RWPE2 (cell line): ENCODE results near the gene DNAH14.
"Not testable (repeated sequence)": the region's sequence is repeated elsewhere in the genome, so short reads cannot be mapped to it uniquely, and the experiment has no call there.

ENCODE experiments used
- ATAC-seq: fragments of 200-7000 bp; cut with Tn5 transposase; 3 replicates; pipeline ENCODE4 v1.9.1; 2021; ENCODE audit warnings: low read depth
- DNase-seq: peaks from one replicate; pipeline ENCODE4 v3.0.0-alpha.2; 2020; ENCODE audit warnings: low spot score
- H3K27ac ChIP-seq: fragments of 450-650 bp; 2 replicates; pipeline ENCODE4 v1.5.1; 2017; ENCODE audit warnings: mild to moderate bottlenecking; ENCODE audit not compliant: poor library complexity, severe bottlenecking
- H3K27me3 ChIP-seq: fragments of 250-450 bp; sonication (Bioruptor Pico); 2 replicates; pipeline ENCODE4 v1.5.1; 2021; ENCODE audit warnings: mild to moderate bottlenecking, moderate library complexity; ENCODE audit not compliant: insufficient read depth, poor library complexity, severe bottlenecking
- H3K36me3 ChIP-seq: fragments of 250-450 bp; sonication (Bioruptor Pico); 2 replicates; pipeline ENCODE4 v1.5.1; 2020; ENCODE audit warnings: low read depth, mild to moderate bottlenecking, moderate library complexity
- H3K4me1 ChIP-seq: fragments of 250-450 bp; sonication (Bioruptor Pico); 2 replicates; pipeline ENCODE4 v1.5.1; 2021; ENCODE audit warnings: mild to moderate bottlenecking, moderate library complexity; ENCODE audit not compliant: insufficient read depth, poor library complexity, severe bottlenecking
- H3K4me3 ChIP-seq: fragments of 250-450 bp; sonication (Bioruptor Pico); 2 replicates; pipeline ENCODE4 v1.5.1; 2021; ENCODE audit warnings: mild to moderate bottlenecking, moderate library complexity; ENCODE audit not compliant: severe bottlenecking
- H3K9me3 ChIP-seq: fragments of 250-450 bp; sonication (Bioruptor Pico); 2 replicates; pipeline ENCODE4 v1.5.1; 2021; ENCODE audit warnings: mild to moderate bottlenecking, moderate library complexity; ENCODE audit not compliant: severe bottlenecking
- TF ChIP-seq, protein P1 (sequence below): fragments of 450-650 bp; IDR thresholded peaks from one replicate; pipeline ENCODE4 v1.5.1; 2017; ENCODE audit warnings: mild to moderate bottlenecking, moderate library complexity; ENCODE audit not compliant: poor library complexity, severe bottlenecking

Gene DNAH14

GRCh38 chr1:225224287-225224686 lies 294.8 kb downstream of the DNAH14 start:
- no peak overlapping the region for H3K4me3 ChIP-seq
- no peaks in the 10 kb centered on the region for H3K4me1 ChIP-seq
- no peak for DNase-seq
- no peaks in the 10 kb centered on the region for H3K9me3 ChIP-seq
- H3K36me3 ChIP-seq, result no peaks in the 10 kb centered on the region
- ATAC-seq, result no peak
- TF ChIP-seq, protein P1, sequence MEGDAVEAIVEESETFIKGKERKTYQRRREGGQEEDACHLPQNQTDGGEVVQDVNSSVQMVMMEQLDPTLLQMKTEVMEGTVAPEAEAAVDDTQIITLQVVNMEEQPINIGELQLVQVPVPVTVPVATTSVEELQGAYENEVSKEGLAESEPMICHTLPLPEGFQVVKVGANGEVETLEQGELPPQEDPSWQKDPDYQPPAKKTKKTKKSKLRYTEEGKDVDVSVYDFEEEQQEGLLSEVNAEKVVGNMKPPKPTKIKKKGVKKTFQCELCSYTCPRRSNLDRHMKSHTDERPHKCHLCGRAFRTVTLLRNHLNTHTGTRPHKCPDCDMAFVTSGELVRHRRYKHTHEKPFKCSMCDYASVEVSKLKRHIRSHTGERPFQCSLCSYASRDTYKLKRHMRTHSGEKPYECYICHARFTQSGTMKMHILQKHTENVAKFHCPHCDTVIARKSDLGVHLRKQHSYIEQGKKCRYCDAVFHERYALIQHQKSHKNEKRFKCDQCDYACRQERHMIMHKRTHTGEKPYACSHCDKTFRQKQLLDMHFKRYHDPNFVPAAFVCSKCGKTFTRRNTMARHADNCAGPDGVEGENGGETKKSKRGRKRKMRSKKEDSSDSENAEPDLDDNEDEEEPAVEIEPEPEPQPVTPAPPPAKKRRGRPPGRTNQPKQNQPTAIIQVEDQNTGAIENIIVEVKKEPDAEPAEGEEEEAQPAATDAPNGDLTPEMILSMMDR, result no peak
- H3K27me3 ChIP-seq, result no peaks in the 10 kb centered on the region
- H3K27ac ChIP-seq, result no peak overlapping the region

- Histone ChIP-seq H3K4me3 (no peak overlapping the region), H3K36me3 (no peaks in the 10 kb centered on the region), H3K9me3 (no peaks in the 10 kb centered on the region), H3K27ac (no peak overlapping the region), H3K27me3 (no peaks in the 10 kb centered on the region), H3K4me1 (no peaks in the 10 kb centered on the region)
- ATAC-seq, result no peak
- no peak for DNase-seq
- TF ChIP-seq, protein P1, result no peak
Measured at GRCh38 chr1:225225681-225226080, 296.2 kb downstream of the DNAH14 start.

- H3K9me3 ChIP-seq, result no peaks in the 10 kb centered on the region
- TF ChIP-seq, protein P1, result no peak
- no peaks in the 10 kb centered on the region for H3K36me3 ChIP-seq
- no peaks in the 10 kb centered on the region for H3K4me1 ChIP-seq
- H3K27me3 ChIP-seq, result no peaks in the 10 kb centered on the region
- no peak overlapping the region for H3K4me3 ChIP-seq
- ATAC-seq (no peak), DNase-seq (no peak)
- no peak overlapping the region for H3K27ac ChIP-seq
Measured at GRCh38 chr1:225228871-225229303, 299.4 kb downstream of the DNAH14 start.

DNA sequence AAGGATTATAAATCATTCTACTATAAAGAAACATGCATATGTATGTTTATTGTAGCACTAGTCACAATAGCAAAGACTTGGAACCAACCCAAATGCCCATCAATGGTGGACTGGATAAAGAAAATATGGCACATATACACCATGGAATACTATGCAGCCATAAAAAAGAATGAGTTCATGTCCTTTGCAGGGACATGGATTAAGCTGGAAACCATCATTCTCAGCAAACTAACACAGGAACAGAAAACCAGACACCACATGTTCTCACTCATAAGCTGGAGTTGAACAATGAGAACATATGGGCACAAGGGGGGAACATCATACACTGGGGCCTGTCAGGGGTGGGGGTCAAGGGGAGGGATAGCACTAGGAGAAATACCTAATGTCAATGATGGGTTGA lies 300.0 kb downstream of the DNAH14 start:
- H3K27me3 ChIP-seq, H3K4me3 ChIP-seq, H3K27ac ChIP-seq, H3K9me3 ChIP-seq, H3K36me3 ChIP-seq, H3K4me1 ChIP-seq, ATAC-seq, DNase-seq: not testable (repeated sequence)

GRCh38 chr1:225230483-225230882 lies 301.0 kb downstream of the DNAH14 start:
- Histone ChIP-seq H3K36me3 (no peaks in the 10 kb centered on the region), H3K27me3 (no peaks in the 10 kb centered on the region), H3K4me1 (no peaks in the 10 kb centered on the region), H3K4me3 (no peak overlapping the region), H3K27ac (no peak overlapping the region), H3K9me3 (no peaks in the 10 kb centered on the region)
- no peak for ATAC-seq
- DNase-seq, result no peak
- TF ChIP-seq, protein P1, result no peak

DNA sequence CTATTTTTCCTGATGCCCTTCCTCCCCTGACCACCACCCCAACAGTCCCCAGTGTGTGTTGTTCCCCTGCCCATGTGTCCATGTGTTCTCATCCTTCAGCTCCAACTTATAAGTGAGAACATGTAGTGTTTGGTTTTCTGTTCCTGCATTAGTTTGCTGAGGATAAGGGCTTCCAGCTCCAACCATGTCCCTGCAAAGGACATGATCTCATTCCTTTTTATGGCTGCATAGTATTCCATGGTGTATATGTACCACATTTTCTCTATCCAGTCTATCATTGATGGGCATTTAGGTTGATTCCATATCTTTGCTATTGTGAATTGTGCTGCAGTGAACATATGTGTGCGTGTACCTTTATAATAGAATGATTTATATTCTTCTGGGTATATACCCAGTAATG lies 303.5 kb downstream of the DNAH14 start:
- DNase-seq, H3K9me3 ChIP-seq, H3K4me1 ChIP-seq, ATAC-seq, H3K4me3 ChIP-seq, H3K27ac ChIP-seq, H3K36me3 ChIP-seq, H3K27me3 ChIP-seq: not testable (repeated sequence)
